K562 (cell line): Measurements from ENCODE around the gene MCC. TPM values are rescaled to one million over a fixed set of nuclear protein-coding genes. Genes with fewer than 3 reads are reported as not detected.
A peak's percentile ranks its signal among the peaks of the same experiment; 100 is the strongest.

Source experiments
- BRD4 ChIP-seq: fragments of 200-600 bp; sonication (generic); IDR thresholded peaks from 2 replicates; pipeline ENCODE4 v1.6.1; 2017; ENCODE audit warnings: inconsistent platforms
- DPF2 ChIP-seq: fragments of 450-650 bp; IDR thresholded peaks from 2 replicates; pipeline ENCODE4 v1.6.1; 2016
- ESRRB ChIP-seq: fragments of 250-450 bp; sonication (Bioruptor Pico); IDR thresholded peaks from 2 replicates; pipeline ENCODE4 v1.5.0; 2020; ENCODE audit warnings: mild to moderate bottlenecking, moderate library complexity, borderline replicate concordance
- FOXJ2 ChIP-seq: fragments of 200-800 bp; sonication (Bioruptor generic); IDR thresholded peaks from 2 replicates; pipeline ENCODE4 v1.6.1; 2016; ENCODE audit warnings: missing genetic modification characterization, missing compliant biosample characterization
- HNRNPH1 ChIP-seq: fragments of 200-400 bp; formaldehyde crosslinking; optimal IDR thresholded peaks from 2 replicates; pipeline ENCODE3; 2017; ENCODE audit warnings: low read depth, mild to moderate bottlenecking, low read length, moderate library complexity
- KDM1A ChIP-seq, 2 experiments: fragments of 450-650 bp; IDR thresholded peaks; 2 replicates each; pipeline ENCODE4 v1.6.1; 2016; ENCODE audit warnings: mild to moderate bottlenecking in 2 of 2
- MEF2A ChIP-seq: IDR thresholded peaks from 2 replicates; pipeline ENCODE4 v1.6.1; 2011; ENCODE audit warnings: low read depth, mild to moderate bottlenecking, low read length, moderate library complexity; ENCODE audit not compliant: control insufficient read depth
- MXD1 ChIP-seq: fragments of 250-450 bp; sonication (Bioruptor Pico); IDR thresholded peaks from 2 replicates; pipeline ENCODE4 v1.8.0; 2021; ENCODE audit warnings: borderline replicate concordance, mild to moderate bottlenecking, moderate library complexity; ENCODE audit not compliant: poor library complexity, severe bottlenecking
- NCOA2 ChIP-seq, 2 experiments: fragments of 450-650 bp; IDR thresholded peaks; 2 replicates each; pipeline ENCODE4 v1.6.1; 2018; ENCODE audit warnings: mild to moderate bottlenecking in 2 of 2, moderate library complexity in 1 of 2; ENCODE audit not compliant: partially characterized antibody in 2 of 2
- SIN3B ChIP-seq: fragments of 450-650 bp; IDR thresholded peaks from 2 replicates; pipeline ENCODE4 v1.6.1; 2017; ENCODE audit warnings: low read depth, mild to moderate bottlenecking, moderate library complexity
- TCF7 ChIP-seq: sonication (generic); IDR thresholded peaks from 2 replicates; pipeline ENCODE4 v1.6.1; 2016; ENCODE audit warnings: antibody characterized with exemption, borderline replicate concordance
- TFAM ChIP-seq: fragments of 250-450 bp; sonication (Bioruptor Pico); conservative IDR thresholded peaks from 2 replicates; pipeline ENCODE4 v1.5.0; 2021; ENCODE audit warnings: mild to moderate bottlenecking, moderate library complexity
- ZBTB5 ChIP-seq: fragments of 450-650 bp; IDR thresholded peaks from 2 replicates; pipeline ENCODE4 v1.6.1; 2017; ENCODE audit warnings: antibody characterized with exemption
- ZNF175 ChIP-seq: fragments of 200-800 bp; sonication (Bioruptor generic); IDR thresholded peaks from 2 replicates; pipeline ENCODE4 v1.6.1; 2016; ENCODE audit warnings: low read depth, mild to moderate bottlenecking, missing genetic modification characterization, missing compliant biosample characterization
- ZNF699 ChIP-seq: fragments of 250-450 bp; sonication (Bioruptor Pico); IDR thresholded peaks from 2 replicates; pipeline ENCODE4 v1.8.0; 2021; ENCODE audit warnings: mild to moderate bottlenecking, moderate library complexity; ENCODE audit not compliant: insufficient replicate concordance
- polyA plus RNA-seq, 8 experiments: library from polyadenylated mRNA; depleted of rRNA in 4 of 8; stranded (reverse) in 5 of 8; unstranded in 3 of 8; fragments of >200 nt; fragmentation: Nextera tagmentation in 2 of 8; fragmentation: Illumina TruSeq in 1 of 8; extraction: Ambion mirVana in 2 of 8; extraction: Trizol in 1 of 8; gene quantifications; 2 replicates each; pipeline versions ENCODE4 v1.2.1 to v1.2.3, GENCODE V29; 2011 to 2014; ENCODE audit warnings: inconsistent platforms in 1 of 8, missing spikeins in 1 of 8
- total RNA-seq, 7 experiments: library from RNA; depleted of rRNA in 6 of 7; stranded (reverse); fragments of >200 nt in 6 of 7; fragmentation: Illumina TruSeq in 2 of 7; extraction: Trizol in 2 of 7; gene quantifications; 2 replicates each; pipeline versions ENCODE4 v1.2.1 to v1.2.3, GENCODE V29; 2011 to 2021; ENCODE audit warnings: low replicate concordance in 1 of 7
- TF ChIP-seq, protein P1 (sequence below): sonication (generic); formaldehyde crosslinking; IDR thresholded peaks from 2 replicates; pipeline ENCODE4 v1.8.0; 2023; ENCODE audit warnings: mild to moderate bottlenecking, missing genetic modification reagents
- TF ChIP-seq, protein P2 (sequence below): fragments of 250-450 bp; sonication (Bioruptor Pico); IDR thresholded peaks from 2 replicates; pipeline ENCODE4 v1.4.0; 2020
- TF ChIP-seq, protein P3 (sequence below): sonication (generic); formaldehyde crosslinking; IDR thresholded peaks from 2 replicates; pipeline ENCODE4 v1.8.0; 2022; ENCODE audit warnings: mild to moderate bottlenecking, missing genetic modification reagents, borderline replicate concordance

The MCC gene
- total and polyA plus RNA-seq, 9 of the 15 experiments (the other 6 are each of a cell fraction or from before 2014, with no cell fraction given): 0.04 to 0.24 (median 0.06) TPM; not detected in 1

GRCh38 chr5:113050721-113051382, 437.4 kb downstream of the MCC start (continued):
- TF ChIP-seq, protein P1, sequence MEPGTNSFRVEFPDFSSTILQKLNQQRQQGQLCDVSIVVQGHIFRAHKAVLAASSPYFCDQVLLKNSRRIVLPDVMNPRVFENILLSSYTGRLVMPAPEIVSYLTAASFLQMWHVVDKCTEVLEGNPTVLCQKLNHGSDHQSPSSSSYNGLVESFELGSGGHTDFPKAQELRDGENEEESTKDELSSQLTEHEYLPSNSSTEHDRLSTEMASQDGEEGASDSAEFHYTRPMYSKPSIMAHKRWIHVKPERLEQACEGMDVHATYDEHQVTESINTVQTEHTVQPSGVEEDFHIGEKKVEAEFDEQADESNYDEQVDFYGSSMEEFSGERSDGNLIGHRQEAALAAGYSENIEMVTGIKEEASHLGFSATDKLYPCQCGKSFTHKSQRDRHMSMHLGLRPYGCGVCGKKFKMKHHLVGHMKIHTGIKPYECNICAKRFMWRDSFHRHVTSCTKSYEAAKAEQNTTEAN (CRISPR knock-in tag): no peak
- TF ChIP-seq MEF2A (no peak), ZNF175 (CRISPR knock-in tag) (no peak), ZNF699 (CRISPR knock-in tag) (no peak), BRD4 (no peak), HNRNPH1 (no peak), MXD1 (no peak), FOXJ2 (tag) (no peak), DPF2 (peak; percentile 68), KDM1A (IDR thresholded peaks at IDR 0.05) (no peak), SIN3B (no peak), ZBTB5 (no peak), TFAM (CRISPR knock-in tag) (no peak), ESRRB (no peak), NCOA2 (IDR thresholded peaks at IDR 0.05; ENCODE audit: partially characterized antibody in 2 of 2) (no peak), TCF7 (no peak)
- TF ChIP-seq, protein P2, sequence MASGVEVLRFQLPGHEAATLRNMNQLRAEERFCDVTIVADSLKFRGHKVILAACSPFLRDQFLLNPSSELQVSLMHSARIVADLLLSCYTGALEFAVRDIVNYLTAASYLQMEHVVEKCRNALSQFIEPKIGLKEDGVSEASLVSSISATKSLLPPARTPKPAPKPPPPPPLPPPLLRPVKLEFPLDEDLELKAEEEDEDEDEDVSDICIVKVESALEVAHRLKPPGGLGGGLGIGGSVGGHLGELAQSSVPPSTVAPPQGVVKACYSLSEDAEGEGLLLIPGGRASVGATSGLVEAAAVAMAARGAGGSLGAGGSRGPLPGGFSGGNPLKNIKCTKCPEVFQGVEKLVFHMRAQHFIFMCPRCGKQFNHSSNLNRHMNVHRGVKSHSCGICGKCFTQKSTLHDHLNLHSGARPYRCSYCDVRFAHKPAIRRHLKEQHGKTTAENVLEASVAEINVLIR: no peak
- TF ChIP-seq, protein P3, sequence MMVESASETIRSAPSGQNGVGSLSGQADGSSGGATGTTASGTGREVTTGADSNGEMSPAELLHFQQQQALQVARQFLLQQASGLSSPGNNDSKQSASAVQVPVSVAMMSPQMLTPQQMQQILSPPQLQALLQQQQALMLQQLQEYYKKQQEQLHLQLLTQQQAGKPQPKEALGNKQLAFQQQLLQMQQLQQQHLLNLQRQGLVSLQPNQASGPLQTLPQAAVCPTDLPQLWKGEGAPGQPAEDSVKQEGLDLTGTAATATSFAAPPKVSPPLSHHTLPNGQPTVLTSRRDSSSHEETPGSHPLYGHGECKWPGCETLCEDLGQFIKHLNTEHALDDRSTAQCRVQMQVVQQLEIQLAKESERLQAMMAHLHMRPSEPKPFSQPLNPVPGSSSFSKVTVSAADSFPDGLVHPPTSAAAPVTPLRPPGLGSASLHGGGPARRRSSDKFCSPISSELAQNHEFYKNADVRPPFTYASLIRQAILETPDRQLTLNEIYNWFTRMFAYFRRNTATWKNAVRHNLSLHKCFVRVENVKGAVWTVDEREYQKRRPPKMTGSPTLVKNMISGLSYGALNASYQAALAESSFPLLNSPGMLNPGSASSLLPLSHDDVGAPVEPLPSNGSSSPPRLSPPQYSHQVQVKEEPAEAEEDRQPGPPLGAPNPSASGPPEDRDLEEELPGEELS (CRISPR knock-in tag): no peak
